Fibroblast of skin of scalp (primary cell): ENCODE measurements around the gene DIAPH1.

Experiments
- DNase-seq: peaks from one replicate; pipeline ENCODE4 v3.0.0-alpha.2; 2013

DIAPH1 gene

GRCh38 chr5:141639357-141640050, 20.7 kb upstream of the DIAPH1 start:
- DNase-seq = no peak

GRCh38 chr5:141638771-141639170, 20.0 kb upstream of the DIAPH1 start:
- DNase-seq = no peak

- DNase-seq = peak; percentile 58
Measured at GRCh38 chr5:141637767-141638419, 19.1 kb upstream of the DIAPH1 start.

GRCh38 chr5:141637123-141637766, 18.4 kb upstream of the DIAPH1 start:
- no peak for DNase-seq

- peak; percentile 91 for DNase-seq
Measured at GRCh38 chr5:141636413-141637122, 17.8 kb upstream of the DIAPH1 start, which contains the start of the genes HDAC3 and RELL2. HDAC3 (minus strand) TSS chr5:141636849; CDS start chr5:141636790, 59 bp downstream. RELL2 (plus strand) TSS chr5:141636997; CDS start chr5:141638226, 1,229 bp downstream.

GRCh38 chr5:141636106-141636412, 17.3 kb upstream of the DIAPH1 start:
- DNase-seq = no peak

GRCh38 chr5:141635646-141636045, 16.8 kb upstream of the DIAPH1 start:
- no peak for DNase-seq

GRCh38 chr5:141634720-141635119, 15.9 kb upstream of the DIAPH1 start:
- no peak for DNase-seq

GRCh38 chr5:141633871-141634561, 15.2 kb upstream of the DIAPH1 start:
- no peak for DNase-seq

- no peak for DNase-seq
Measured at GRCh38 chr5:141632650-141633049, 13.8 kb upstream of the DIAPH1 start.

- DNase-seq = no peak
Measured at GRCh38 chr5:141630570-141631140, 11.9 kb upstream of the DIAPH1 start.

- DNase-seq = peak; percentile 39
Measured at GRCh38 chr5:141628175-141628788, 9.5 kb upstream of the DIAPH1 start.

- DNase-seq = no peak
Measured at GRCh38 chr5:141623611-141624010, 4.8 kb upstream of the DIAPH1 start.

GRCh38 chr5:141623186-141623585, 4.4 kb upstream of the DIAPH1 start:
- DNase-seq = no peak

- peak; percentile 29 for DNase-seq
Measured at GRCh38 chr5:141618030-141618803, 583 bp downstream of the DIAPH1 start.

GRCh38 chr5:141617682-141618029, 1.1 kb downstream of the DIAPH1 start:
- DNase-seq = no peak

GRCh38 chr5:141617128-141617527, 1.7 kb downstream of the DIAPH1 start:
- no peak for DNase-seq

GRCh38 chr5:141615991-141616720, 2.6 kb downstream of the DIAPH1 start:
- DNase-seq = no peak

- DNase-seq = no peak
Measured at GRCh38 chr5:141613344-141613743, 5.5 kb downstream of the DIAPH1 start.

GRCh38 chr5:141611289-141611688, 7.5 kb downstream of the DIAPH1 start:
- DNase-seq = no peak
